HCT116 (cell line): ENCODE measurements around the gene SNRNP70. TPM values are rescaled to one million over a fixed set of nuclear protein-coding genes. Genes with fewer than 3 reads are reported as not detected.

Experiments
- ATAC-seq: fragments of 200-7000 bp; cut with Tn5 transposase; 2 replicates; pipeline ENCODE4 v1.9.1; 2020; ENCODE audit warnings: mild to moderate bottlenecking, moderate library complexity
- BruUV-seq: library from RNA; stranded (reverse); fragments of 400-500 nt; replicated peaks from 2 replicates; lab custom pipeline; 2021; lab: Mats Ljungman, UMichigan
- CTCF ChIA-PET: fragments of 300-600 bp; sonication (Branson Sonifier 250); formaldehyde crosslinking; loops from one replicate; lab custom pipeline; 2021; ENCODE audit warnings: antibody characterized with exemption; lab: Charles Lee
- POLR2A ChIA-PET: fragments of 300-600, 350-600 bp; sonication (Branson Sonifier 250); formaldehyde crosslinking; loops from one replicate; lab custom pipeline; 2021; ENCODE audit warnings: antibody characterized with exemption; lab: Charles Lee
- RAD21 ChIA-PET, 2 experiments: fragments of 300-600 bp; sonication (Branson Sonifier 250); formaldehyde crosslinking; loops; one replicate each; lab custom pipeline; 2023; ENCODE audit warnings: low total read pairs in 2 of 2; ENCODE audit not compliant: uncharacterized antibody in 2 of 2, unreplicated experiment in 2 of 2, low non-redundant PET in 1 of 2; lab: Charles Lee
- DNase-seq: peaks from one replicate; pipeline ENCODE4 v3.0.0-alpha.2; 2010; ENCODE audit warnings: low read depth, low spot score
- H2AFZ ChIP-seq: fragments of 200-600 bp; shearing (Covaris generic), sonication (generic); 2 replicates; pipeline ENCODE4 v1.6.1; 2017; ENCODE audit warnings: low read depth, mixed run types, mixed read lengths, antibody characterized with exemption, low read length; ENCODE audit not compliant: poor library complexity, severe bottlenecking
- H3K27ac ChIP-seq: 2 replicates; pipeline ENCODE4 v1.5.1; 2012; ENCODE audit warnings: low read depth, low read length
- H3K27me3 ChIP-seq: fragments of 200-600 bp; sonication (generic); 2 replicates; pipeline ENCODE4 v1.6.1; 2016; ENCODE audit warnings: mixed run types, low read length, mixed read lengths; ENCODE audit not compliant: insufficient read depth
- H3K36me3 ChIP-seq, 2 experiments: fragments of 200-500 bp in 1 of 2; fragments of 200-600 bp in 1 of 2; sonication (Bioruptor generic) in 1 of 2; sonication (generic) in 1 of 2; 2 replicates each; pipeline versions ENCODE4 v1.5.1 to v1.6.1; 2014 to 2016; ENCODE audit warnings: low read length in 2 of 2, inconsistent platforms in 1 of 2, mixed read lengths in 1 of 2, mixed run types in 1 of 2; ENCODE audit not compliant: insufficient read depth in 2 of 2, control insufficient read depth in 1 of 2
- H3K4me1 ChIP-seq, 2 experiments: fragments of 200-600 bp in 1 of 2; sonication (generic) in 1 of 2; 2 replicates each; pipeline versions ENCODE4 v1.5.1 to v1.6.1; 2012 to 2017; ENCODE audit warnings: low read length in 2 of 2, inconsistent platforms in 1 of 2, mild to moderate bottlenecking in 1 of 2, mixed read lengths in 1 of 2, mixed run types in 1 of 2, moderate library complexity in 1 of 2; ENCODE audit not compliant: insufficient read depth in 2 of 2, control insufficient read depth in 1 of 2
- H3K4me2 ChIP-seq: fragments of 200-600 bp; sonication (generic); 2 replicates; pipeline ENCODE4 v1.6.1; 2017; ENCODE audit warnings: mixed run types, low read length, mixed read lengths
- H3K4me3 ChIP-seq, 2 experiments: fragments of 200-600 bp in 1 of 2; sonication (generic) in 1 of 2; replicated peaks in 1 of 2; 2 replicates each; pipeline ENCODE4 v1.5.1; 2011 to 2016; ENCODE audit warnings: low read length in 2 of 2, control low read depth in 1 of 2, low read depth in 1 of 2, mild to moderate bottlenecking in 1 of 2, mixed read lengths in 1 of 2, mixed run types in 1 of 2
- H3K79me2 ChIP-seq: fragments of 200-600 bp; sonication (generic); 2 replicates; pipeline ENCODE4 v1.6.1; 2017; ENCODE audit warnings: mild to moderate bottlenecking, mixed run types, low read length, moderate library complexity, mixed read lengths; ENCODE audit not compliant: insufficient read depth
- H3K9ac ChIP-seq: fragments of 200-600 bp; sonication (generic); 2 replicates; pipeline ENCODE4 v1.6.1; 2016; ENCODE audit warnings: low read length, mixed read lengths
- H3K9me2 ChIP-seq: fragments of 200-600 bp; sonication (generic), shearing (Covaris generic); 2 replicates; pipeline ENCODE4 v1.6.1; 2017; ENCODE audit warnings: mixed run types, mild to moderate bottlenecking, moderate library complexity; ENCODE audit not compliant: insufficient read depth
- H3K9me3 ChIP-seq, 2 experiments: fragments of 200-500 bp in 1 of 2; fragments of 200-600 bp in 1 of 2; sonication (Bioruptor generic) in 1 of 2; sonication (generic) in 1 of 2; 2 replicates each; pipeline ENCODE4 v1.6.1; 2014 to 2017; ENCODE audit warnings: low read length in 2 of 2, mixed read lengths in 2 of 2, inconsistent platforms in 1 of 2, low read depth in 1 of 2, mild to moderate bottlenecking in 1 of 2, mixed run types in 1 of 2, moderate library complexity in 1 of 2; ENCODE audit not compliant: control insufficient read depth in 1 of 2, insufficient read depth in 1 of 2
- H4K20me1 ChIP-seq: fragments of 200-600 bp; sonication (generic), shearing (Covaris generic); 2 replicates; pipeline ENCODE4 v1.6.1; 2017; ENCODE audit warnings: mixed run types, mild to moderate bottlenecking, moderate library complexity; ENCODE audit not compliant: insufficient read depth
- CTCF ChIP-seq, 3 experiments: fragments of 200-600 bp in 1 of 3; sonication (generic) in 1 of 3; IDR thresholded peaks in 2 of 3; conservative IDR thresholded peaks in 1 of 3; 2 replicates each; pipeline ENCODE4 v1.5.1; 2012 to 2017; ENCODE audit warnings: low read depth in 2 of 3, low read length in 2 of 3, antibody characterized with exemption in 1 of 3, borderline replicate concordance in 1 of 3, control low read depth in 1 of 3, mild to moderate bottlenecking in 1 of 3, mixed read lengths in 1 of 3, mixed run types in 1 of 3, moderate library complexity in 1 of 3; ENCODE audit not compliant: insufficient read depth in 1 of 3
- EGR1 ChIP-seq: IDR thresholded peaks from 2 replicates; pipeline ENCODE4 v1.6.1; 2012; ENCODE audit warnings: low read depth
- ELF1 ChIP-seq: IDR thresholded peaks from 2 replicates; pipeline ENCODE4 v1.6.1; 2012; ENCODE audit warnings: low read depth, borderline replicate concordance
- EZH2phosphoT487 ChIP-seq: fragments of 200-600 bp; IDR thresholded peaks from 2 replicates; pipeline ENCODE4 v1.6.1; 2018; ENCODE audit warnings: antibody characterized with exemption, borderline replicate concordance
- FOSL1 ChIP-seq: IDR thresholded peaks from 2 replicates; pipeline ENCODE4 v1.6.1; 2012; ENCODE audit warnings: low read depth
- JUND ChIP-seq: IDR thresholded peaks from 2 replicates; pipeline ENCODE4 v1.6.1; 2012
- MAX ChIP-seq: IDR thresholded peaks from 2 replicates; pipeline ENCODE4 v1.6.1; 2012
- RAD21 ChIP-seq: IDR thresholded peaks from 2 replicates; pipeline ENCODE4 v1.6.1; 2012; ENCODE audit warnings: low read depth, mild to moderate bottlenecking
- SIN3A ChIP-seq: IDR thresholded peaks from 2 replicates; pipeline ENCODE4 v1.6.1; 2012; ENCODE audit warnings: low read depth
- SP1 ChIP-seq: IDR thresholded peaks from 2 replicates; pipeline ENCODE4 v1.6.1; 2012; ENCODE audit warnings: low read depth
- YY1 ChIP-seq: IDR thresholded peaks from 2 replicates; pipeline ENCODE4 v1.6.1; 2011; ENCODE audit warnings: low read length, low read depth, moderate library complexity, mild to moderate bottlenecking; ENCODE audit not compliant: insufficient replicate concordance; ENCODE audit errors: extremely low read depth
- ZFX ChIP-seq: fragments of 450-650 bp; IDR thresholded peaks from 2 replicates; pipeline ENCODE4 v1.6.1; 2017
- intact Hi-C: fragments of 100-400 bp; cut with micrococcal nuclease; formaldehyde crosslinking; loops from 2 replicates; pipeline ENCODE4 v1.10.0; 2022
- total RNA-seq: library from RNA; stranded (reverse); gene quantifications from one replicate; pipeline ENCODE4 v1.2.1, GENCODE V29; 2021; ENCODE audit not compliant: unreplicated experiment
- TF ChIP-seq, protein P1 (sequence below): IDR thresholded peaks from 2 replicates; pipeline ENCODE4 v1.6.1; 2012; ENCODE audit warnings: low read depth

Gene SNRNP70
- total RNA-seq, 1 experiment from 2014 or later: 236 TPM

DNA sequence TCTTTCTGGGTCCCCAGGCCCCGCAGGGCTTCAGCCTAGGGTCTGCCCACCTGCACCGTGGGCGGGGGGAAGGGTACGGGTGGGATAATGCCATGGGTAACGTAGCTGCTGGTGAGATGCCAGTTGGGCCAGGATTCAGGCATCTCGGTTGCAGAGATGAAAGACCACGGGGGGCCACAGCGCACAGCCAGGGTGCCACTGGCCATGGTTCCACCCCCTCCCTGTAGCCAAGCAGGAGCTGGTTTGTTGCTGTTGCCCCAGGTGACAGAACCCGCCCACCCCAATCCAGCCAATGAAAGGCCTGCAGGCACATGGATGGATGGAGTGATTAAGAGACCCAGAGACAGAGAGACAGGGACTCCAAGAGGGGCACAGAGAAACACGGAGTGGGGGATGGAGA, 26.7 kb upstream of the SNRNP70 start:
- DNase-seq: no peak

DNA sequence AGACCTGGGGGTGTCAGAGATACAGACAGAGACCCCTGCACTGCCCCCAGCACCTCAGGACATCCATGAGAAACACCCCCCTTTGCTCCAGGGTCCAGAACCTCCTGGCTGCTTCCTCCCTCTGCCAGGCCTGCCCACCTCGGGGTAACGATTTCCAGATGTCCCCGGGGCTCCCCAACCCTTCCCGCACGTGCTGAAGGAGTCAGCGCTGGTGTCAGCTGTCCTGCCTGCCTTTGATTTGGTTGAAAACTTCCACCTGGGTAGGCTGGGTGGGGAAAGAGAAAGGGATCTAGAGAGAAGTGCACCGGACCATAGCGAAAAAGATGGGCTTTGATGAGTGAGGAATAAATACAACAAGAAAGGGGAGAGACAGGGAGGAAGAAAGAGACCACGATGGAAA, 26.2 kb upstream of the SNRNP70 start:
- no peaks in the 10 kb centered on the region for H3K27me3 ChIP-seq
- ChIA-PET CTCF (interaction anchor here (4.1 kb wide), 1 partner anchor 66 kb away, joined by 20 read pairs; the partner anchor contains the start of genes GYS1 and RUVBL2), POLR2A (no interaction called here), RAD21 (no interaction called here)
- H3K9ac ChIP-seq: no peak overlapping the region
- no peaks in the 10 kb centered on the region; the same call in 1 of the 2 replicates for H3K79me2 ChIP-seq
- H3K4me2 ChIP-seq: no peak overlapping the region
- H3K9me2 ChIP-seq: no peaks in the 10 kb centered on the region
- no peaks in the 10 kb centered on the region for H3K36me3 ChIP-seq
- H4K20me1 ChIP-seq: no peaks in the 10 kb centered on the region
- DNase-seq (no peak), ATAC-seq (no peak)
- intact Hi-C loops: no loop called here
- H3K4me1 ChIP-seq: peaks cover 29 to 75% of the 10 kb centered on the region in 2 experiments
- BruUV-seq: no TSS peak
- H3K9me3 ChIP-seq: no peaks in the 10 kb centered on the region
- H3K4me3 ChIP-seq: no peak overlapping the region
- H3K27ac ChIP-seq: no peak overlapping the region
- H2AFZ ChIP-seq: no peak overlapping the region
- TF ChIP-seq SP1 (no peak), YY1 (no peak), MAX (no peak), EZH2phosphoT487 (no peak), CTCF (IDR thresholded peaks at IDR 0.05 in 2 of 3, conservative IDR thresholded peaks at IDR 0.05 in 1 of 3; ENCODE audit: borderline replicate concordance in 1 of 3, insufficient read depth in 1 of 3, low read depth in 2 of 3, low read length in 2 of 3) (no peak), EGR1 (no peak), SIN3A (no peak), ELF1 (no peak), RAD21 (no peak), FOSL1 (no peak), JUND (no peak)

More for the DNA sequence above, 26.7 kb upstream of the SNRNP70 start:
- Histone ChIP-seq H3K4me3 (no peak overlapping the region), H3K4me1 (peaks cover 24 to 70% of the 10 kb centered on the region in 2 experiments), H3K9ac (no peak overlapping the region), H4K20me1 (no peaks in the 10 kb centered on the region), H3K79me2 (no peaks in the 10 kb centered on the region; the same call in 1 of the 2 replicates), H2AFZ (no peak overlapping the region), H3K9me3 (no peaks in the 10 kb centered on the region), H3K27me3 (no peaks in the 10 kb centered on the region), H3K36me3 (no peaks in the 10 kb centered on the region), H3K27ac (no peak overlapping the region; the same call in 1 of the 2 replicates), H3K4me2 (peak overlapping the region; percentile 81), H3K9me2 (no peaks in the 10 kb centered on the region)
- intact Hi-C loops: no loop called here
- ChIA-PET CTCF (interaction anchor here (4.1 kb wide), 1 partner anchor 66 kb away, joined by 20 read pairs; the partner anchor contains the start of genes GYS1 and RUVBL2), RAD21 (no interaction called here), POLR2A (interaction anchor here (1.3 kb wide), 1 partner anchor 413 kb away, joined by 3 read pairs; the partner anchor contains the start of gene CA11)
- no TSS peak for BruUV-seq
- TF ChIP-seq ZFX (no peak), EGR1 (no peak)
- TF ChIP-seq, protein P1, sequence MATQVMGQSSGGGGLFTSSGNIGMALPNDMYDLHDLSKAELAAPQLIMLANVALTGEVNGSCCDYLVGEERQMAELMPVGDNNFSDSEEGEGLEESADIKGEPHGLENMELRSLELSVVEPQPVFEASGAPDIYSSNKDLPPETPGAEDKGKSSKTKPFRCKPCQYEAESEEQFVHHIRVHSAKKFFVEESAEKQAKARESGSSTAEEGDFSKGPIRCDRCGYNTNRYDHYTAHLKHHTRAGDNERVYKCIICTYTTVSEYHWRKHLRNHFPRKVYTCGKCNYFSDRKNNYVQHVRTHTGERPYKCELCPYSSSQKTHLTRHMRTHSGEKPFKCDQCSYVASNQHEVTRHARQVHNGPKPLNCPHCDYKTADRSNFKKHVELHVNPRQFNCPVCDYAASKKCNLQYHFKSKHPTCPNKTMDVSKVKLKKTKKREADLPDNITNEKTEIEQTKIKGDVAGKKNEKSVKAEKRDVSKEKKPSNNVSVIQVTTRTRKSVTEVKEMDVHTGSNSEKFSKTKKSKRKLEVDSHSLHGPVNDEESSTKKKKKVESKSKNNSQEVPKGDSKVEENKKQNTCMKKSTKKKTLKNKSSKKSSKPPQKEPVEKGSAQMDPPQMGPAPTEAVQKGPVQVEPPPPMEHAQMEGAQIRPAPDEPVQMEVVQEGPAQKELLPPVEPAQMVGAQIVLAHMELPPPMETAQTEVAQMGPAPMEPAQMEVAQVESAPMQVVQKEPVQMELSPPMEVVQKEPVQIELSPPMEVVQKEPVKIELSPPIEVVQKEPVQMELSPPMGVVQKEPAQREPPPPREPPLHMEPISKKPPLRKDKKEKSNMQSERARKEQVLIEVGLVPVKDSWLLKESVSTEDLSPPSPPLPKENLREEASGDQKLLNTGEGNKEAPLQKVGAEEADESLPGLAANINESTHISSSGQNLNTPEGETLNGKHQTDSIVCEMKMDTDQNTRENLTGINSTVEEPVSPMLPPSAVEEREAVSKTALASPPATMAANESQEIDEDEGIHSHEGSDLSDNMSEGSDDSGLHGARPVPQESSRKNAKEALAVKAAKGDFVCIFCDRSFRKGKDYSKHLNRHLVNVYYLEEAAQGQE: no peak
- peak; percentile 17; the same call in 1 of the 2 replicates for ATAC-seq
